K562 (cell line): Measurements from ENCODE around the gene APIP. TPM values are rescaled to one million over a fixed set of nuclear protein-coding genes. Genes with fewer than 3 reads are reported as not detected.

Experiments used
- CBX8 ChIP-seq: fragments of 200-600 bp; sonication (generic); IDR thresholded peaks from 2 replicates; pipeline ENCODE4 v1.6.1; 2012; ENCODE audit warnings: borderline replicate concordance, mixed run types, low read depth, mild to moderate bottlenecking, moderate library complexity, mixed read lengths, low read length, control low read depth, inconsistent platforms; ENCODE audit not compliant: poor library complexity, severe bottlenecking; ENCODE audit errors: extremely low read depth
- COPS2 ChIP-seq: fragments of 450-650 bp; conservative IDR thresholded peaks from 2 replicates; pipeline ENCODE4 v1.6.1; 2016; ENCODE audit warnings: mild to moderate bottlenecking, moderate library complexity
- ELF1 ChIP-seq: fragments of 200-800 bp; sonication (Bioruptor generic); IDR thresholded peaks from 2 replicates; pipeline ENCODE4 v1.6.1; 2016; ENCODE audit warnings: missing genetic modification characterization, missing compliant biosample characterization
- GTF2B ChIP-seq: IDR thresholded peaks from 2 replicates; pipeline ENCODE4 v1.6.1; 2011; ENCODE audit not compliant: insufficient read length; ENCODE audit errors: extremely low read depth
- GTF2E2 ChIP-seq: fragments of 200-800 bp; sonication (Bioruptor generic); IDR thresholded peaks from 2 replicates; pipeline ENCODE4 v1.6.1; 2016; ENCODE audit warnings: missing genetic modification characterization, missing compliant biosample characterization
- MAFF ChIP-seq: IDR thresholded peaks from 2 replicates; pipeline ENCODE4 v1.6.1; 2012; ENCODE audit warnings: low read length, improper control_type of control experiment
- MCM3 ChIP-seq: fragments of 450-650 bp; IDR thresholded peaks from 2 replicates; pipeline ENCODE4 v1.6.1; 2016
- MEF2A ChIP-seq: IDR thresholded peaks from 2 replicates; pipeline ENCODE4 v1.6.1; 2011; ENCODE audit warnings: low read depth, mild to moderate bottlenecking, low read length, moderate library complexity; ENCODE audit not compliant: control insufficient read depth
- POU5F1 ChIP-seq: fragments of 150-350 bp; IDR thresholded peaks from 2 replicates; pipeline ENCODE4 v1.6.1; 2014; ENCODE audit warnings: borderline replicate concordance, low read length, low read depth, mild to moderate bottlenecking; ENCODE audit not compliant: partially characterized antibody
- SNRNP70 ChIP-seq: fragments of 200-400 bp; formaldehyde crosslinking; optimal IDR thresholded peaks from 2 replicates; pipeline ENCODE3; 2017; ENCODE audit warnings: low read depth, low read length
- polyA plus RNA-seq, 8 experiments: library from polyadenylated mRNA; depleted of rRNA in 4 of 8; stranded (reverse) in 5 of 8; unstranded in 3 of 8; fragments of >200 nt; fragmentation: Nextera tagmentation in 2 of 8; fragmentation: Illumina TruSeq in 1 of 8; extraction: Ambion mirVana in 2 of 8; extraction: Trizol in 1 of 8; gene quantifications; 2 replicates each; pipeline versions ENCODE4 v1.2.1 to v1.2.3, GENCODE V29; 2011 to 2014; ENCODE audit warnings: inconsistent platforms in 1 of 8, missing spikeins in 1 of 8
- total RNA-seq, 7 experiments: library from RNA; depleted of rRNA in 6 of 7; stranded (reverse); fragments of >200 nt in 6 of 7; fragmentation: Illumina TruSeq in 2 of 7; extraction: Trizol in 2 of 7; gene quantifications; 2 replicates each; pipeline versions ENCODE4 v1.2.1 to v1.2.3, GENCODE V29; 2011 to 2021; ENCODE audit warnings: low replicate concordance in 1 of 7
- TF ChIP-seq, protein P1 (sequence below): sonication (generic); formaldehyde crosslinking; IDR thresholded peaks from 2 replicates; pipeline ENCODE4 v1.8.0; 2023; ENCODE audit warnings: mild to moderate bottlenecking, missing genetic modification reagents
- TF ChIP-seq, protein P2 (sequence below): fragments of 250-450 bp; sonication (Bioruptor Pico); IDR thresholded peaks from 2 replicates; pipeline ENCODE4 v1.9.0; 2021; ENCODE audit warnings: mild to moderate bottlenecking, inconsistent platforms

Gene APIP
- total and polyA plus RNA-seq, 9 of the 15 experiments (the other 6 are each of a cell fraction or from before 2014, with no cell fraction given): 63.7 to 110 (median 82.8) TPM

GRCh38 chr11:34962034-34962433, 45.9 kb upstream of the APIP start (continued):
- TF ChIP-seq, protein P1, sequence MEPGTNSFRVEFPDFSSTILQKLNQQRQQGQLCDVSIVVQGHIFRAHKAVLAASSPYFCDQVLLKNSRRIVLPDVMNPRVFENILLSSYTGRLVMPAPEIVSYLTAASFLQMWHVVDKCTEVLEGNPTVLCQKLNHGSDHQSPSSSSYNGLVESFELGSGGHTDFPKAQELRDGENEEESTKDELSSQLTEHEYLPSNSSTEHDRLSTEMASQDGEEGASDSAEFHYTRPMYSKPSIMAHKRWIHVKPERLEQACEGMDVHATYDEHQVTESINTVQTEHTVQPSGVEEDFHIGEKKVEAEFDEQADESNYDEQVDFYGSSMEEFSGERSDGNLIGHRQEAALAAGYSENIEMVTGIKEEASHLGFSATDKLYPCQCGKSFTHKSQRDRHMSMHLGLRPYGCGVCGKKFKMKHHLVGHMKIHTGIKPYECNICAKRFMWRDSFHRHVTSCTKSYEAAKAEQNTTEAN (CRISPR knock-in tag): no peak
- TF ChIP-seq SNRNP70 (no peak), GTF2B (no peak), CBX8 (no peak), ELF1 (tag) (no peak), MCM3 (no peak), MAFF (no peak), MEF2A (no peak), COPS2 (no peak), POU5F1 (no peak), GTF2E2 (tag) (no peak)
- TF ChIP-seq, protein P2, sequence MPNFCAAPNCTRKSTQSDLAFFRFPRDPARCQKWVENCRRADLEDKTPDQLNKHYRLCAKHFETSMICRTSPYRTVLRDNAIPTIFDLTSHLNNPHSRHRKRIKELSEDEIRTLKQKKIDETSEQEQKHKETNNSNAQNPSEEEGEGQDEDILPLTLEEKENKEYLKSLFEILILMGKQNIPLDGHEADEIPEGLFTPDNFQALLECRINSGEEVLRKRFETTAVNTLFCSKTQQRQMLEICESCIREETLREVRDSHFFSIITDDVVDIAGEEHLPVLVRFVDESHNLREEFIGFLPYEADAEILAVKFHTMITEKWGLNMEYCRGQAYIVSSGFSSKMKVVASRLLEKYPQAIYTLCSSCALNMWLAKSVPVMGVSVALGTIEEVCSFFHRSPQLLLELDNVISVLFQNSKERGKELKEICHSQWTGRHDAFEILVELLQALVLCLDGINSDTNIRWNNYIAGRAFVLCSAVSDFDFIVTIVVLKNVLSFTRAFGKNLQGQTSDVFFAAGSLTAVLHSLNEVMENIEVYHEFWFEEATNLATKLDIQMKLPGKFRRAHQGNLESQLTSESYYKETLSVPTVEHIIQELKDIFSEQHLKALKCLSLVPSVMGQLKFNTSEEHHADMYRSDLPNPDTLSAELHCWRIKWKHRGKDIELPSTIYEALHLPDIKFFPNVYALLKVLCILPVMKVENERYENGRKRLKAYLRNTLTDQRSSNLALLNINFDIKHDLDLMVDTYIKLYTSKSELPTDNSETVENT (CRISPR knock-in tag): no peak
- TF ChIP-seq, all 486 proteins: peak for 0
